Measurements from ENCODE around the gene ACADVL.

Gene ACADVL

DNA sequence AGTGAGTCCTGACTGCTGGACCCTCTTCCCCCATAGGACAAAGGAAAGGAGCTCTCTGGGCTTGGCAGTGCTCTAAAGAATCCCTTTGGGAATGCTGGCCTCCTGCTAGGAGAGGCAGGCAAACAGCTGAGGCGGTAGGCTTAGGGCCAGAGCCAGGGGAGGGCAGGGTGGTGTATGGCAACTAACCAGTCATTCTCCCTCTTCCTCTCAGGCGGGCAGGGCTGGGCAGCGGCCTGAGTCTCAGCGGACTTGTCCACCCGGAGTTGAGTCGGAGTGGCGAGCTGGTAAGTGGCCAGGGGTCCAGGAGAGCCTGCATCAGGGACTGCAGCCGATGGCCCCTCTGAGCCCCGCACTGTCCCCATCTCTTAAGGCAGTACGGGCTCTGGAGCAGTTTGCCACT lies 4.4 kb downstream of the ACADVL start:
- no peaks in the 10 kb centered on the region for H4K20me1 ChIP-seq (ENCODE audit: insufficient read depth)
- H3K4me1 ChIP-seq (ENCODE audit: low read depth, poor library complexity, severe bottlenecking), result no peaks in the 10 kb centered on the region
- H3K9ac ChIP-seq, result no peak overlapping the region
- H3K36me3 ChIP-seq (ENCODE audit: insufficient read depth), result no peaks in the 10 kb centered on the region
- no peaks in the 10 kb centered on the region for H3K79me2 ChIP-seq (ENCODE audit: insufficient read depth, low read depth)
- H3K4me2 ChIP-seq, result no peak overlapping the region
- H3K27me3 ChIP-seq (ENCODE audit: insufficient read depth, low read depth), result no peaks in the 10 kb centered on the region
- TF ChIP-seq, protein P1, sequence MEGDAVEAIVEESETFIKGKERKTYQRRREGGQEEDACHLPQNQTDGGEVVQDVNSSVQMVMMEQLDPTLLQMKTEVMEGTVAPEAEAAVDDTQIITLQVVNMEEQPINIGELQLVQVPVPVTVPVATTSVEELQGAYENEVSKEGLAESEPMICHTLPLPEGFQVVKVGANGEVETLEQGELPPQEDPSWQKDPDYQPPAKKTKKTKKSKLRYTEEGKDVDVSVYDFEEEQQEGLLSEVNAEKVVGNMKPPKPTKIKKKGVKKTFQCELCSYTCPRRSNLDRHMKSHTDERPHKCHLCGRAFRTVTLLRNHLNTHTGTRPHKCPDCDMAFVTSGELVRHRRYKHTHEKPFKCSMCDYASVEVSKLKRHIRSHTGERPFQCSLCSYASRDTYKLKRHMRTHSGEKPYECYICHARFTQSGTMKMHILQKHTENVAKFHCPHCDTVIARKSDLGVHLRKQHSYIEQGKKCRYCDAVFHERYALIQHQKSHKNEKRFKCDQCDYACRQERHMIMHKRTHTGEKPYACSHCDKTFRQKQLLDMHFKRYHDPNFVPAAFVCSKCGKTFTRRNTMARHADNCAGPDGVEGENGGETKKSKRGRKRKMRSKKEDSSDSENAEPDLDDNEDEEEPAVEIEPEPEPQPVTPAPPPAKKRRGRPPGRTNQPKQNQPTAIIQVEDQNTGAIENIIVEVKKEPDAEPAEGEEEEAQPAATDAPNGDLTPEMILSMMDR (conservative IDR thresholded peaks at IDR 0.05; ENCODE audit: low read depth, low read length), result no peak
- H3K4me3 ChIP-seq (IDR thresholded peaks at IDR 0.05; ENCODE audit: insufficient read depth, low read depth, low read length), result no peak overlapping the region
- H3K27ac ChIP-seq, result no peak overlapping the region
- H2AFZ ChIP-seq (ENCODE audit: low read depth), result no peak overlapping the region

DNA sequence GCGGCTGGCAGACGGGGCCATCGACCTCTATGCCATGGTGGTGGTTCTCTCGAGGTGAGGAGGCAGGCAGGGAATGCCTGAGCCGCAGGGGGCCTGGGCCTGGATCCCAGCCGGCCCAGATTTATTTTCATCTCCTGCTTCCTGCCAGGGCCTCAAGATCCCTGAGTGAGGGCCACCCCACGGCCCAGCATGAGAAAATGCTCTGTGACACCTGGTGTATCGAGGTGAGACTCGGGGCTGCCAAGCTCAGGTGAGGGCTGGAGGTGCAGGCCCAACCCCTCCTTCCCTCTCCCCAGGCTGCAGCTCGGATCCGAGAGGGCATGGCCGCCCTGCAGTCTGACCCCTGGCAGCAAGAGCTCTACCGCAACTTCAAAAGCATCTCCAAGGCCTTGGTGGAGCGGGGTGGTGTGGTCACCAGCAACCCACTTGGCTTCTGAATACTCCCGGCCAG lies 4.9 kb downstream of the ACADVL start:
- H2AFZ ChIP-seq (ENCODE audit: low read depth), result no peak overlapping the region
- no peak overlapping the region for H3K27ac ChIP-seq
- H3K4me1 ChIP-seq (ENCODE audit: low read depth, poor library complexity, severe bottlenecking), result no peaks in the 10 kb centered on the region
- H4K20me1 ChIP-seq (ENCODE audit: insufficient read depth), result no peaks in the 10 kb centered on the region
- H3K9ac ChIP-seq, result no peak overlapping the region
- no peaks in the 10 kb centered on the region for H3K79me2 ChIP-seq (ENCODE audit: insufficient read depth, low read depth)
- H3K4me2 ChIP-seq, result no peak overlapping the region
- no peaks in the 10 kb centered on the region for H3K36me3 ChIP-seq (ENCODE audit: insufficient read depth)
- no peak overlapping the region for H3K4me3 ChIP-seq (IDR thresholded peaks at IDR 0.05; ENCODE audit: insufficient read depth, low read depth, low read length)
- TF ChIP-seq, protein P1 (conservative IDR thresholded peaks at IDR 0.05; ENCODE audit: low read depth, low read length), result no peak
- no peaks in the 10 kb centered on the region for H3K27me3 ChIP-seq (ENCODE audit: insufficient read depth, low read depth)

DNA sequence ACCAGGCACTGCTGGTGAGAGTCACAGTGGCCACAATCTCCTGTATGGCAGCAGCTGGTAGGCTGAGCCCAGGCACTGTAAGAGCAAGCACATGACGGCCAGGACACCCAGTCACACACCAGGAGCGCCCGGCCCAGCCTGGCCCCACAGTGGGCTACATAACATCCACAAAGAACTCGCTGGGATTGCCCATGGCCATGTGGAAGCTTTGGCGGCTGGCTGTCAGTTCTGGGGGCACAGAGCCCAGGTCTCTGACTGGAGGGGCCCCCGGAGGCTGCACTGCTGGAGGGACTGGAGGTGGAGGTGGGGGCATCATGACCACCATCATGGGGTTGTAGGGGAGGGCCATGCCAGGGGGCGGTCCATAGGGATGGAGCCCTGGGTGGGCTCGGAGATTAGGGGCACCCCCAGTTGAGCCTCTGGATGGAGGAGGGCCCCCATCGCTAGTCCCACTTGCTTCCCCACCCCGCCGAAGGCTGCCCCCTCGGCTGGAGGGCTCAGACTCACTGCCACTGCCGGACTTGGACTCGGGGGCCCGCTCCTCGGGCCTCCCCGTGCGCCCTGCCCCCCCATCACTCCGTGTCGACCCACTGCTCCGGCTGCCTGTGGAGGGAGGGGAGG lies 6.1 kb downstream of the ACADVL start:
- TF ChIP-seq, protein P1 (conservative IDR thresholded peaks at IDR 0.05; ENCODE audit: low read depth, low read length), result no peak
- Histone ChIP-seq H3K27me3 (ENCODE audit: insufficient read depth, low read depth) (no peaks in the 10 kb centered on the region), H3K79me2 (ENCODE audit: insufficient read depth, low read depth) (no peaks in the 10 kb centered on the region), H3K4me2 (no peak overlapping the region), H2AFZ (ENCODE audit: low read depth) (no peak overlapping the region), H3K4me3 (IDR thresholded peaks at IDR 0.05; ENCODE audit: insufficient read depth, low read depth, low read length) (no peak overlapping the region), H3K4me1 (ENCODE audit: low read depth, poor library complexity, severe bottlenecking) (no peaks in the 10 kb centered on the region), H3K27ac (no peak overlapping the region), H4K20me1 (ENCODE audit: insufficient read depth) (no peaks in the 10 kb centered on the region), H3K36me3 (ENCODE audit: insufficient read depth) (no peaks in the 10 kb centered on the region), H3K9ac (no peak overlapping the region)

DNA sequence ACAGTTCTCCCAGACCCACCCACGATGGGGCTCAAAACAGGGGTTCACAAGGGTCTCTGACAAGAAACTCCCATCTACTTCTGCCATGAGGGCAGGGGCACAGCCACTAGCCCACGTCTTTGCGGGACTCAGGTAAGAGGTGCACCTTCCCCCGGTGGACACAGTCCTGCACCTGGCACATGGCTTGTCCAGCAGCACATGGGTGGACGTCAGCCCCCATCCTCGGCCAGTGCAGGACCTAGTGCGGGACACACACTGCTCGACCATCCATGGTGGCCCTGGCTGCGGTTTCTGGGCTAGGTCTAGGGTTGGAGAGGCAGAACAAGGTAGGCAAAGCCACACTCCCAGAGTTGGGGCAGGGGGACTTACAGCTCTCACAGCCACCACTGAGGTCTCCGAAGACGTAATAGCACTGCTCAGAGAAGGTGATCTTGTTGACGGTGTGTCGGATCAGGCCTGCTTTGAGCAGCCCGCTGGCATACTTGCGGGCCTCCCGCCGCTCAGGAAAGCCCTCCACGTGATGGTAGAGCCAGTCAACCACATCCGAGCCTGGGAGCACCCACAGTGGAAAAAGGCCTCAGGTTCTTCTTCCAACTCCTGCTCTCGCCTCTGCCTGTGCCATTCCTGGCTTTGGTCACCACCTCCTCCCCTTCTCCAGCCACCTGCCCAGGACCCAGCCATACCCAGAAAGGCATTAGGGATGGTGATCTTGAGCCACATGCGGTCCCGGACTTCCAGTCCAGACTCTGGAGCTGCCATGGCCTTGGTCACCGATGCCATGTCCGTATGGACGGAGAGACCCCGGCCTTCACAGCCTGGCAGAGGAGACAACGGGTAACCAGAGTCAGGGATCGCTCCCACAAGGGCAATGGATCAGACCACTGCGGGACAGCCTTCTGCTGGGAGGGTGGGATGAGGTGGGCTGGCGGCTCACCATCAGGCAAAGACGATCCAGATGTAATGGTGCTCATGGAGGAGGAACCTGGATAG lies 7.3 kb downstream of the ACADVL start:
- TF ChIP-seq, protein P1 (conservative IDR thresholded peaks at IDR 0.05; ENCODE audit: low read depth, low read length), result no peak
- Histone ChIP-seq H3K27ac (no peak overlapping the region), H3K4me2 (no peak overlapping the region), H4K20me1 (ENCODE audit: insufficient read depth) (no peaks in the 10 kb centered on the region), H3K27me3 (ENCODE audit: insufficient read depth, low read depth) (no peaks in the 10 kb centered on the region), H3K4me1 (ENCODE audit: low read depth, poor library complexity, severe bottlenecking) (no peaks in the 10 kb centered on the region), H3K36me3 (ENCODE audit: insufficient read depth) (no peaks in the 10 kb centered on the region), H3K79me2 (ENCODE audit: insufficient read depth, low read depth) (no peaks in the 10 kb centered on the region), H2AFZ (ENCODE audit: low read depth) (no peak overlapping the region), H3K4me3 (IDR thresholded peaks at IDR 0.05; ENCODE audit: insufficient read depth, low read depth, low read length) (no peak overlapping the region), H3K9ac (no peak overlapping the region)
